Adrenal gland (tissue), 5 donors: Measurements from ENCODE around the gene POLR2C.

ENCODE experiments used
- CTCF ChIP-seq, 6 experiments: fragments of 450-650 bp in 4 of 6; fragments of 200-600 bp in 2 of 6; sonication (generic) in 1 of 6; IDR thresholded peaks; 1 replicate in 5 of 6; 2 replicates in 1 of 6; pipeline versions ENCODE4 v1.5.1 to v1.8.0; 2016 to 2021; ENCODE audit warnings: antibody characterized with exemption in 6 of 6, mild to moderate bottlenecking in 2 of 6, moderate library complexity in 1 of 6
- POLR2A ChIP-seq, 2 donors: fragments of 450-650 bp; IDR thresholded peaks; one replicate each; pipeline ENCODE4 v1.6.1; 2017; ENCODE audit warnings: antibody characterized with exemption in 2 of 2, mild to moderate bottlenecking in 2 of 2, moderate library complexity in 1 of 2
- donor health status: DM: no; HTN: no; CAD: no.

GRCh38 chr16:57464523-57464922 lies 2.0 kb downstream of the POLR2C start:
- no peak for TF ChIP-seq CTCF (IDR thresholded peaks at IDR 0.05)
- TF ChIP-seq POLR2A (IDR thresholded peaks at IDR 0.05), result no peak
